SK-N-SH treated with all-trans-retinoic acid at 6 μM for 48 hours (cell line): Measurements from ENCODE around the gene GNG13.

Source experiments
- ATAC-seq: fragments of 200-7000 bp; cut with Tn5 transposase; 3 replicates; pipeline ENCODE4 v1.9.1; 2020; ENCODE audit warnings: mild to moderate bottlenecking, moderate library complexity
- ARNTL ChIP-seq: fragments of 450-650 bp; formaldehyde crosslinking; IDR thresholded peaks from 2 replicates; pipeline ENCODE4 v1.5.0; 2020; ENCODE audit warnings: low read depth, mild to moderate bottlenecking, moderate library complexity, borderline replicate concordance
- BACH2 ChIP-seq: fragments of 250-450 bp; sonication (Bioruptor Pico); IDR thresholded peaks from 2 replicates; pipeline ENCODE4 v1.9.0; 2021; ENCODE audit warnings: mild to moderate bottlenecking, borderline replicate concordance
- CSDC2 ChIP-seq: fragments of 250-450 bp; sonication (Bioruptor Pico); IDR thresholded peaks from 2 replicates; pipeline ENCODE4 v1.5.0; 2020; ENCODE audit warnings: mild to moderate bottlenecking, moderate library complexity
- CSRNP3 ChIP-seq: fragments of 250-450 bp; sonication (Bioruptor Pico); IDR thresholded peaks from 2 replicates; pipeline ENCODE4 v1.5.1; 2021; ENCODE audit warnings: mild to moderate bottlenecking, moderate library complexity
- ESRRG ChIP-seq: fragments of 250-450 bp; sonication (Bioruptor Pico); IDR thresholded peaks from 2 replicates; pipeline ENCODE4 v1.6.1; 2021; ENCODE audit warnings: mild to moderate bottlenecking
- GLIS3 ChIP-seq: fragments of 250-450 bp; sonication (Bioruptor Pico); IDR thresholded peaks from 2 replicates; pipeline ENCODE4 v1.5.0; 2020; ENCODE audit warnings: mild to moderate bottlenecking, moderate library complexity
- ISL1 ChIP-seq: fragments of 250-450 bp; sonication (Bioruptor Pico); IDR thresholded peaks from 2 replicates; pipeline ENCODE4 v2.1.2; 2022; ENCODE audit warnings: mild to moderate bottlenecking, moderate library complexity
- OSR1 ChIP-seq: fragments of 250-450 bp; sonication (Bioruptor Pico); IDR thresholded peaks from 2 replicates; pipeline ENCODE4 v1.8.0; 2022; ENCODE audit warnings: moderate library complexity, mild to moderate bottlenecking, inconsistent platforms
- POU6F1 ChIP-seq: fragments of 250-450 bp; sonication (Bioruptor Pico); IDR thresholded peaks from 2 replicates; pipeline ENCODE4 v1.8.0; 2021; ENCODE audit warnings: low read depth, mild to moderate bottlenecking, moderate library complexity, borderline replicate concordance
- PPARA ChIP-seq: fragments of 250-450 bp; sonication (Bioruptor Pico); IDR thresholded peaks from 2 replicates; pipeline ENCODE4 v1.5.0; 2020; ENCODE audit warnings: mild to moderate bottlenecking, borderline replicate concordance
- RARB ChIP-seq: fragments of 250-450 bp; sonication (Bioruptor Pico); IDR thresholded peaks from 2 replicates; pipeline ENCODE4 v1.8.0; 2021; ENCODE audit warnings: mild to moderate bottlenecking, moderate library complexity
- SNAI2 ChIP-seq: fragments of 250-450 bp; sonication (Bioruptor Pico); IDR thresholded peaks from 2 replicates; pipeline ENCODE4 v1.5.0; 2020; ENCODE audit warnings: mild to moderate bottlenecking, moderate library complexity
- TCF4 ChIP-seq: fragments of 250-450 bp; sonication (Bioruptor Pico); IDR thresholded peaks from 2 replicates; pipeline ENCODE4 v1.8.0; 2021; ENCODE audit warnings: mild to moderate bottlenecking, moderate library complexity, borderline replicate concordance
- TOX ChIP-seq: fragments of 250-450 bp; sonication (Bioruptor Pico); IDR thresholded peaks from 2 replicates; pipeline ENCODE4 v1.8.0; 2021; ENCODE audit warnings: mild to moderate bottlenecking, moderate library complexity, borderline replicate concordance
- TSHZ2 ChIP-seq: fragments of 250-450 bp; sonication (Bioruptor Pico); IDR thresholded peaks from 2 replicates; pipeline ENCODE4 v1.5.0; 2020; ENCODE audit warnings: mild to moderate bottlenecking, moderate library complexity
- ZC3H10 ChIP-seq: fragments of 250-450 bp; sonication (Bioruptor Pico); IDR thresholded peaks from 2 replicates; pipeline ENCODE4 v1.5.1; 2021; ENCODE audit warnings: mild to moderate bottlenecking, moderate library complexity
- ZFP3 ChIP-seq: fragments of 250-450 bp; sonication (Bioruptor Pico); IDR thresholded peaks from 2 replicates; pipeline ENCODE4 v1.5.0; 2020; ENCODE audit warnings: mild to moderate bottlenecking, moderate library complexity
- ZFP30 ChIP-seq: fragments of 450-650 bp; formaldehyde crosslinking; IDR thresholded peaks from 2 replicates; pipeline ENCODE4 v1.5.0; 2022; ENCODE audit warnings: mild to moderate bottlenecking, moderate library complexity
- ZNF565 ChIP-seq: fragments of 450-650 bp; formaldehyde crosslinking; conservative IDR thresholded peaks from 2 replicates; pipeline ENCODE4 v1.5.0; 2020; ENCODE audit warnings: low read depth, mild to moderate bottlenecking, moderate library complexity
- ZNF8 ChIP-seq: fragments of 450-650 bp; formaldehyde crosslinking; IDR thresholded peaks from 2 replicates; pipeline ENCODE4 v1.5.0; 2020; ENCODE audit warnings: mild to moderate bottlenecking, moderate library complexity

GNG13 gene

GRCh38 chr16:824194-824593, 23.7 kb upstream of the GNG13 start:
- TF ChIP-seq CSRNP3 (CRISPR knock-in tag), result no peak
- TF ChIP-seq ARNTL, result no peak
- no peak for TF ChIP-seq RARB (CRISPR knock-in tag)
- no peak for TF ChIP-seq ISL1
- TF ChIP-seq ZNF565, result no peak
- TF ChIP-seq SNAI2, result no peak
- no peak for TF ChIP-seq TSHZ2
- TF ChIP-seq ZFP30 (CRISPR knock-in tag), result no peak
- TF ChIP-seq BACH2 (CRISPR knock-in tag), result no peak
- ATAC-seq, result no peak

- TF ChIP-seq ZFP3 (CRISPR knock-in tag) (no peak), ZNF8 (CRISPR knock-in tag) (no peak)
- ATAC-seq, result no peak
These were observed 22.4 kb upstream of the GNG13 start for GRCh38 chr16:822909-823297.

GRCh38 chr16:822174-822908, 21.8 kb upstream of the GNG13 start:
- ATAC-seq, result no peak
- TF ChIP-seq POU6F1 (CRISPR knock-in tag) (no peak), PPARA (CRISPR knock-in tag) (no peak), ZNF8 (CRISPR knock-in tag) (no peak), GLIS3 (CRISPR knock-in tag) (no peak), ISL1 (no peak), ZNF565 (no peak), TSHZ2 (no peak), ZFP3 (CRISPR knock-in tag) (no peak), ZC3H10 (CRISPR knock-in tag) (no peak), RARB (CRISPR knock-in tag) (no peak), BACH2 (CRISPR knock-in tag) (no peak), OSR1 (CRISPR knock-in tag) (no peak), SNAI2 (no peak), TCF4 (CRISPR knock-in tag) (no peak), ZFP30 (CRISPR knock-in tag) (no peak), CSRNP3 (CRISPR knock-in tag) (no peak)
- TF ChIP-seq, all 23 proteins: peak for 0

- no peak for ATAC-seq
- TF ChIP-seq ZNF565, result no peak
- no peak for TF ChIP-seq CSRNP3 (CRISPR knock-in tag)
- TF ChIP-seq RARB (CRISPR knock-in tag), result no peak
- no peak for TF ChIP-seq ZFP30 (CRISPR knock-in tag)
- no peak for TF ChIP-seq ESRRG (CRISPR knock-in tag)
- no peak for TF ChIP-seq ZNF8 (CRISPR knock-in tag)
- TF ChIP-seq POU6F1 (CRISPR knock-in tag), result no peak
- TF ChIP-seq ZFP3 (CRISPR knock-in tag), result no peak
- TF ChIP-seq BACH2 (CRISPR knock-in tag), result no peak
- no peak for TF ChIP-seq GLIS3 (CRISPR knock-in tag)
- no peak for TF ChIP-seq SNAI2
- TF ChIP-seq TOX (CRISPR knock-in tag), result no peak
- TF ChIP-seq ARNTL, result no peak
- no peak for TF ChIP-seq ISL1
- no peak for TF ChIP-seq CSDC2 (CRISPR knock-in tag)
- no peak for TF ChIP-seq TCF4 (CRISPR knock-in tag)
These were observed 21.2 kb upstream of the GNG13 start for GRCh38 chr16:821751-822150.
